HPDE6-E6E7 (cell line): ENCODE measurements around the gene GBP3.
A peak's percentile ranks its signal among the peaks of the same experiment; 100 is the strongest.
"Not testable (repeated sequence)": the region's sequence is repeated elsewhere in the genome, so short reads cannot be mapped to it uniquely, and the experiment has no call there.

Experiments used
- DNase-seq: peaks from one replicate; pipeline ENCODE4 v3.0.0; 2011; ENCODE audit warnings: missing footprints; ENCODE audit errors: extremely low spot score

GBP3 gene

GRCh38 chr1:89022167-89022959 is at the start of gene GBP3:
GBP3 (minus strand) TSS chr1:89022866; CDS start chr1:89020721, 2,145 bp downstream.
- peak; percentile 53 for DNase-seq

GRCh38 chr1:89070509-89070908 is 47.8 kb upstream of the GBP3 start:
- no peak for DNase-seq

GRCh38 chr1:89069951-89070350 is 47.3 kb upstream of the GBP3 start:
- DNase-seq, result no peak

- DNase-seq, result no peak
Observed at GRCh38 chr1:89068291-89068690, 45.6 kb upstream of the GBP3 start.

- peak; percentile 44 for DNase-seq
Observed at GRCh38 chr1:89065079-89065868, 42.6 kb upstream of the GBP3 start, which contains the start of gene GBP1. GBP1 (minus strand) TSS chr1:89065208; CDS start chr1:89063234, 1,974 bp downstream.

- DNase-seq, result no peak
Observed at GRCh38 chr1:89064632-89065031, 42.0 kb upstream of the GBP3 start.

GRCh38 chr1:89063094-89063493 is 40.4 kb upstream of the GBP3 start:
- no peak for DNase-seq

- DNase-seq, result no peak
Observed at GRCh38 chr1:89060091-89060490, 37.4 kb upstream of the GBP3 start.

- DNase-seq, result no peak
Observed at GRCh38 chr1:89051955-89052312, 29.3 kb upstream of the GBP3 start.

- DNase-seq, result no peak
Observed at GRCh38 chr1:89051300-89051954, 28.8 kb upstream of the GBP3 start.

- no peak for DNase-seq
Observed at GRCh38 chr1:89050649-89051033, 28.0 kb upstream of the GBP3 start.

- DNase-seq, result not testable (repeated sequence)
Observed at GRCh38 chr1:89049901-89050648, 27.4 kb upstream of the GBP3 start.

GRCh38 chr1:89049187-89049586 is 26.5 kb upstream of the GBP3 start:
- DNase-seq, result not testable (repeated sequence)

- DNase-seq, result no peak
Observed at GRCh38 chr1:89047734-89048133, 25.1 kb upstream of the GBP3 start.

GRCh38 chr1:89046318-89047183 is 23.9 kb upstream of the GBP3 start:
- DNase-seq, result not testable (repeated sequence)

- no peak for DNase-seq
Observed at GRCh38 chr1:89044970-89045721, 22.5 kb upstream of the GBP3 start.

GRCh38 chr1:89043940-89044339 is 21.3 kb upstream of the GBP3 start:
- no peak for DNase-seq

- no peak for DNase-seq
Observed at GRCh38 chr1:89042491-89042890, 19.8 kb upstream of the GBP3 start.

GRCh38 chr1:89041721-89042120 is 19.1 kb upstream of the GBP3 start:
- no peak for DNase-seq

- no peak for DNase-seq
Observed at GRCh38 chr1:89041119-89041641, 18.5 kb upstream of the GBP3 start.
